K562 (cell line): ENCODE measurements around the gene LMOD1. TPM values are rescaled to one million over a fixed set of nuclear protein-coding genes. Genes with fewer than 3 reads are reported as not detected.
A peak's percentile ranks its signal among the peaks of the same experiment; 100 is the strongest.

Experiments used
- FOSL1 ChIP-seq: fragments of 200-800 bp; sonication (Bioruptor generic); conservative IDR thresholded peaks from 2 replicates; pipeline ENCODE4 v1.6.1; 2016; ENCODE audit warnings: missing genetic modification characterization, missing compliant biosample characterization
- FOXP1 ChIP-seq: sonication (generic); formaldehyde crosslinking; IDR thresholded peaks from 2 replicates; pipeline ENCODE4 v1.8.0; 2022; ENCODE audit warnings: mild to moderate bottlenecking, missing genetic modification reagents
- HDAC2 ChIP-seq: fragments of 450-650 bp; IDR thresholded peaks from 2 replicates; pipeline ENCODE4 v1.6.1; 2016; ENCODE audit warnings: mild to moderate bottlenecking
- KAT7 ChIP-seq: sonication (generic); formaldehyde crosslinking; IDR thresholded peaks from 2 replicates; pipeline ENCODE4 v1.8.0; 2022; ENCODE audit warnings: missing genetic modification reagents, mild to moderate bottlenecking, borderline replicate concordance
- LEF1 ChIP-seq: fragments of 450-650 bp; IDR thresholded peaks from 2 replicates; pipeline ENCODE4 v1.6.1; 2016; ENCODE audit warnings: mild to moderate bottlenecking
- MLX ChIP-seq, 2 experiments: fragments of 450-650 bp in 1 of 2; sonication (generic) in 1 of 2; formaldehyde crosslinking; conservative IDR thresholded peaks; 2 replicates each; pipeline versions ENCODE4 v1.4.0 to v1.8.1; 2020 to 2022; ENCODE audit warnings: mild to moderate bottlenecking in 1 of 2, missing genetic modification reagents in 1 of 2
- POLR2AphosphoS2 ChIP-seq: IDR thresholded peaks from 2 replicates; pipeline ENCODE4 v1.6.1; 2012; ENCODE audit warnings: low read length, improper control_type of control experiment
- RAD21 ChIP-seq, 2 experiments: fragments of 250-450 bp in 1 of 2; fragments of 450-650 bp in 1 of 2; sonication (Bioruptor Pico) in 1 of 2; formaldehyde crosslinking in 1 of 2; IDR thresholded peaks in 1 of 2; conservative IDR thresholded peaks in 1 of 2; 2 replicates each; pipeline versions ENCODE4 v1.4.0 to v1.8.0; 2020 to 2022; ENCODE audit warnings: mild to moderate bottlenecking in 2 of 2, moderate library complexity in 1 of 2
- RBM25 ChIP-seq: fragments of 200-400 bp; formaldehyde crosslinking; IDR thresholded peaks from 2 replicates; pipeline ENCODE4 v1.6.1; 2018; ENCODE audit warnings: low read length, low read depth, moderate library complexity; ENCODE audit not compliant: severe bottlenecking
- RCOR1 ChIP-seq, 2 experiments: IDR thresholded peaks; 2 replicates each; pipeline ENCODE4 v1.6.1; 2012; ENCODE audit warnings: low read depth in 2 of 2, low read length in 2 of 2, borderline replicate concordance in 1 of 2, improper control_type of control experiment in 1 of 2
- SPI1 ChIP-seq: IDR thresholded peaks from 2 replicates; pipeline ENCODE4 v1.6.1; 2011; ENCODE audit warnings: low read depth, low read length, control low read depth, borderline replicate concordance
- SREBF2 ChIP-seq: sonication (generic); formaldehyde crosslinking; IDR thresholded peaks from 2 replicates; pipeline ENCODE4 v1.4.0; 2020; ENCODE audit warnings: mild to moderate bottlenecking, missing genetic modification reagents
- SRSF3 ChIP-seq: fragments of 200-400 bp; formaldehyde crosslinking; IDR thresholded peaks from 2 replicates; pipeline ENCODE4 v1.6.1; 2016; ENCODE audit warnings: mild to moderate bottlenecking, low read length, moderate library complexity; ENCODE audit not compliant: insufficient read depth
- USF1 ChIP-seq: sonication (generic); formaldehyde crosslinking; IDR thresholded peaks from 2 replicates; pipeline ENCODE4 v1.9.0; 2022; ENCODE audit warnings: mild to moderate bottlenecking, missing genetic modification reagents
- ZBTB11 ChIP-seq, 3 experiments: fragments of 200-800 bp in 1 of 3; fragments of 250-450 bp in 1 of 3; fragments of 450-650 bp in 1 of 3; sonication (Bioruptor Pico) in 1 of 3; sonication (Bioruptor generic) in 1 of 3; formaldehyde crosslinking in 1 of 3; IDR thresholded peaks; 2 replicates each; pipeline versions ENCODE4 v1.6.1 to v1.8.0; 2016 to 2022; ENCODE audit warnings: mild to moderate bottlenecking in 2 of 3, missing genetic modification characterization in 2 of 3, missing compliant biosample characterization in 1 of 3, moderate library complexity in 1 of 3
- ZNF143 ChIP-seq: sonication (generic); formaldehyde crosslinking; IDR thresholded peaks from 2 replicates; pipeline ENCODE4 v1.9.0; 2022; ENCODE audit warnings: mild to moderate bottlenecking, missing genetic modification reagents
- ZNF197 ChIP-seq: fragments of 200-800 bp; sonication (Bioruptor generic); IDR thresholded peaks from 2 replicates; pipeline ENCODE4 v1.6.1; 2016; ENCODE audit warnings: low read depth, missing genetic modification characterization, missing compliant biosample characterization
- ZNF354B ChIP-seq: fragments of 250-450 bp; sonication (Bioruptor Pico); IDR thresholded peaks from 2 replicates; pipeline ENCODE4 v1.4.0; 2020
- polyA plus RNA-seq, 8 experiments: library from polyadenylated mRNA; depleted of rRNA in 4 of 8; stranded (reverse) in 5 of 8; unstranded in 3 of 8; fragments of >200 nt; fragmentation: Nextera tagmentation in 2 of 8; fragmentation: Illumina TruSeq in 1 of 8; extraction: Ambion mirVana in 2 of 8; extraction: Trizol in 1 of 8; gene quantifications; 2 replicates each; pipeline versions ENCODE4 v1.2.1 to v1.2.3, GENCODE V29; 2011 to 2014; ENCODE audit warnings: inconsistent platforms in 1 of 8, missing spikeins in 1 of 8
- total RNA-seq, 7 experiments: library from RNA; depleted of rRNA in 6 of 7; stranded (reverse); fragments of >200 nt in 6 of 7; fragmentation: Illumina TruSeq in 2 of 7; extraction: Trizol in 2 of 7; gene quantifications; 2 replicates each; pipeline versions ENCODE4 v1.2.1 to v1.2.3, GENCODE V29; 2011 to 2021; ENCODE audit warnings: low replicate concordance in 1 of 7
- TF ChIP-seq, protein P1 (sequence below): fragments of 450-650 bp; formaldehyde crosslinking; IDR thresholded peaks from 2 replicates; pipeline ENCODE4 v1.4.0; 2022; ENCODE audit warnings: mild to moderate bottlenecking, moderate library complexity
- TF ChIP-seq, protein P2 (sequence below): sonication (generic); formaldehyde crosslinking; IDR thresholded peaks from 2 replicates; pipeline ENCODE4 v1.4.0; 2020; ENCODE audit warnings: mild to moderate bottlenecking, missing genetic modification reagents

The LMOD1 gene
- total and polyA plus RNA-seq, 9 of the 15 experiments (the other 6 are each of a cell fraction or from before 2014, with no cell fraction given), result 0.03 to 0.54 (median 0.38) TPM; not detected in 1

GRCh38 chr1:201925301-201925567 is 21.1 kb downstream of the LMOD1 start (continued):
- TF ChIP-seq ZNF143, result no peak
- TF ChIP-seq, protein P1, sequence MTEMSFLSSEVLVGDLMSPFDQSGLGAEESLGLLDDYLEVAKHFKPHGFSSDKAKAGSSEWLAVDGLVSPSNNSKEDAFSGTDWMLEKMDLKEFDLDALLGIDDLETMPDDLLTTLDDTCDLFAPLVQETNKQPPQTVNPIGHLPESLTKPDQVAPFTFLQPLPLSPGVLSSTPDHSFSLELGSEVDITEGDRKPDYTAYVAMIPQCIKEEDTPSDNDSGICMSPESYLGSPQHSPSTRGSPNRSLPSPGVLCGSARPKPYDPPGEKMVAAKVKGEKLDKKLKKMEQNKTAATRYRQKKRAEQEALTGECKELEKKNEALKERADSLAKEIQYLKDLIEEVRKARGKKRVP, result no peak
- TF ChIP-seq SPI1, result no peak
- TF ChIP-seq ZNF197 (CRISPR knock-in tag), result no peak
- TF ChIP-seq FOXP1, result no peak
- no peak for TF ChIP-seq SREBF2 (CRISPR knock-in tag)
- TF ChIP-seq USF1 (CRISPR knock-in tag), result no peak
- peak in 1 of 2 experiments; percentile 63; a peak in 1 of 4 replicates for TF ChIP-seq RCOR1 (IDR thresholded peaks at IDR 0.05; ENCODE audit: borderline replicate concordance in 1 of 2, low read depth in 2 of 2, low read length in 2 of 2)
- no peak for TF ChIP-seq KAT7 (CRISPR knock-in tag)
- TF ChIP-seq, protein P2, sequence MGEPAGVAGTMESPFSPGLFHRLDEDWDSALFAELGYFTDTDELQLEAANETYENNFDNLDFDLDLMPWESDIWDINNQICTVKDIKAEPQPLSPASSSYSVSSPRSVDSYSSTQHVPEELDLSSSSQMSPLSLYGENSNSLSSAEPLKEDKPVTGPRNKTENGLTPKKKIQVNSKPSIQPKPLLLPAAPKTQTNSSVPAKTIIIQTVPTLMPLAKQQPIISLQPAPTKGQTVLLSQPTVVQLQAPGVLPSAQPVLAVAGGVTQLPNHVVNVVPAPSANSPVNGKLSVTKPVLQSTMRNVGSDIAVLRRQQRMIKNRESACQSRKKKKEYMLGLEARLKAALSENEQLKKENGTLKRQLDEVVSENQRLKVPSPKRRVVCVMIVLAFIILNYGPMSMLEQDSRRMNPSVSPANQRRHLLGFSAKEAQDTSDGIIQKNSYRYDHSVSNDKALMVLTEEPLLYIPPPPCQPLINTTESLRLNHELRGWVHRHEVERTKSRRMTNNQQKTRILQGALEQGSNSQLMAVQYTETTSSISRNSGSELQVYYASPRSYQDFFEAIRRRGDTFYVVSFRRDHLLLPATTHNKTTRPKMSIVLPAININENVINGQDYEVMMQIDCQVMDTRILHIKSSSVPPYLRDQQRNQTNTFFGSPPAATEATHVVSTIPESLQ, result no peak
- no peak for TF ChIP-seq HDAC2
- no peak for TF ChIP-seq MLX (CRISPR knock-in tag; conservative IDR thresholded peaks at IDR 0.05)
- TF ChIP-seq SRSF3, result no peak
- TF ChIP-seq ZBTB11 (CRISPR knock-in tag; IDR thresholded peaks at IDR 0.05), result peak in 1 of 3 experiments; percentile 51; a peak in 1 of 6 replicates
- TF ChIP-seq POLR2AphosphoS2, result no peak
- no peak for TF ChIP-seq RBM25
- TF ChIP-seq FOSL1 (tag), result no peak
- TF ChIP-seq LEF1, result peak; percentile 73
- TF ChIP-seq RAD21 (CRISPR knock-in tag; conservative IDR thresholded peaks at IDR 0.05 in 1 of 2, IDR thresholded peaks at IDR 0.05 in 1 of 2), result no peak
- no peak for TF ChIP-seq ZNF354B
